Lower leg skin (tissue), 3 donors: Measurements from ENCODE around the gene CIB1.

Experiments
- POLR2A ChIP-seq, 2 donors: fragments of 450-650 bp; IDR thresholded peaks; one replicate each; pipeline ENCODE4 v1.6.1; 2016 to 2017; ENCODE audit warnings: antibody characterized with exemption in 2 of 2, mild to moderate bottlenecking in 1 of 2, moderate library complexity in 1 of 2
- TF ChIP-seq, protein P1 (sequence below), 3 donors: fragments of 450-650 bp; IDR thresholded peaks; one replicate each; pipeline ENCODE4 v1.5.1; 2016; ENCODE audit warnings: antibody characterized with exemption in 3 of 3, mild to moderate bottlenecking in 3 of 3, moderate library complexity in 2 of 3

DNA sequence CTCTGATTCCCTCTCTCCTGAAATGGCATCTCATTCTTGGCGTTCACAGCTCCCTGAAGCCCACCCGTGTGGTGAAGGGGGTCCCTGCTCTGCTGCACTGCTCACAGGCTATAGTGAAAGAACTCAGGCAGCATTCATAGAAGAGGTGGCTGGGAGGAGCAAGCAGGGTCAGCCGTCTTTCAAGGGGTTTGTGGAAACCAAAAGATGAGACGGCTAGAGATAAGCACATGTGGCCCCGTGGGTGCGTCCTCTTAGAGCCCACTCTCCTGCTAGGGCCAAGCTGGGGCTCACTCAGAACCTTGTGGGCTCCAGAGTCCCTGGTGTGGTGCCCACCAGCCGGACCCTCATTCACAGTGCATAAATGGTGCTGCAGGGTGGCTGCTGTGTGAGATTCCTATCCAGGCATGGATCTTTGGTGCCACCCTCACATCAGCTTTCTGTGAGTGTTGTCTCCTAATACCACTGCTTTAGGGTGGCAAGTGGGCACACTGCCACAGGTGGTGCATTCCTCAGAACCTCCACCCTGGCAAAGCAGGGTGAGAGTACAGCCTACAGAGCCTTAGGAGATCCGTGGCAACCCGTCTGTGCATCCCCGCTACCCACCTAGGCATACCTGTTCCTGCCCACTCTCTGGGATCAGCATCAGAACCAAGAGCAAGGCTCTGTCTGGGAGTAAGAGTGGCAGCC, 43.8 kb downstream of the CIB1 start:
- no peak for TF ChIP-seq POLR2A (IDR thresholded peaks at IDR 0.05)
- TF ChIP-seq, protein P1, sequence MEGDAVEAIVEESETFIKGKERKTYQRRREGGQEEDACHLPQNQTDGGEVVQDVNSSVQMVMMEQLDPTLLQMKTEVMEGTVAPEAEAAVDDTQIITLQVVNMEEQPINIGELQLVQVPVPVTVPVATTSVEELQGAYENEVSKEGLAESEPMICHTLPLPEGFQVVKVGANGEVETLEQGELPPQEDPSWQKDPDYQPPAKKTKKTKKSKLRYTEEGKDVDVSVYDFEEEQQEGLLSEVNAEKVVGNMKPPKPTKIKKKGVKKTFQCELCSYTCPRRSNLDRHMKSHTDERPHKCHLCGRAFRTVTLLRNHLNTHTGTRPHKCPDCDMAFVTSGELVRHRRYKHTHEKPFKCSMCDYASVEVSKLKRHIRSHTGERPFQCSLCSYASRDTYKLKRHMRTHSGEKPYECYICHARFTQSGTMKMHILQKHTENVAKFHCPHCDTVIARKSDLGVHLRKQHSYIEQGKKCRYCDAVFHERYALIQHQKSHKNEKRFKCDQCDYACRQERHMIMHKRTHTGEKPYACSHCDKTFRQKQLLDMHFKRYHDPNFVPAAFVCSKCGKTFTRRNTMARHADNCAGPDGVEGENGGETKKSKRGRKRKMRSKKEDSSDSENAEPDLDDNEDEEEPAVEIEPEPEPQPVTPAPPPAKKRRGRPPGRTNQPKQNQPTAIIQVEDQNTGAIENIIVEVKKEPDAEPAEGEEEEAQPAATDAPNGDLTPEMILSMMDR (IDR thresholded peaks at IDR 0.05) = no peak
